HepG2 (cell line): ENCODE data around the gene HRC. TPM values are rescaled to one million over a fixed set of nuclear protein-coding genes. Genes with fewer than 3 reads are reported as not detected.

Experiments
- KDM2A ChIP-seq: sonication (generic); formaldehyde crosslinking; IDR thresholded peaks from 2 replicates; pipeline ENCODE4 v1.4.0; 2020; ENCODE audit warnings: low read depth, missing genetic modification reagents, borderline replicate concordance
- MYC ChIP-seq: sonication (generic); formaldehyde crosslinking; IDR thresholded peaks from 2 replicates; pipeline ENCODE4 v1.9.0; 2021; ENCODE audit warnings: missing genetic modification reagents, borderline replicate concordance
- POLR2AphosphoS2 ChIP-seq: IDR thresholded peaks from 2 replicates; pipeline ENCODE4 v1.6.1; 2011; ENCODE audit warnings: low read depth, low read length, improper control_type of control experiment
- ZFY ChIP-seq: sonication (generic); formaldehyde crosslinking; IDR thresholded peaks from 2 replicates; pipeline ENCODE4 v1.4.0; 2020; ENCODE audit warnings: missing genetic modification reagents
- ZMYM3 ChIP-seq: sonication (generic); formaldehyde crosslinking; IDR thresholded peaks from 2 replicates; pipeline ENCODE4 v1.5.1; 2020; ENCODE audit warnings: mild to moderate bottlenecking, missing genetic modification reagents
- ZNF274 ChIP-seq: sonication (generic); formaldehyde crosslinking; IDR thresholded peaks from 2 replicates; pipeline ENCODE4 v1.5.1; 2020; ENCODE audit warnings: mild to moderate bottlenecking, missing genetic modification reagents
- ZNF350 ChIP-seq: sonication (generic); formaldehyde crosslinking; IDR thresholded peaks from 2 replicates; pipeline ENCODE4 v1.4.0; 2020; ENCODE audit warnings: mild to moderate bottlenecking, low read depth, missing genetic modification reagents, borderline replicate concordance
- ZNF446 ChIP-seq: sonication (generic); formaldehyde crosslinking; IDR thresholded peaks from 2 replicates; pipeline ENCODE4 v1.5.0; 2020; ENCODE audit warnings: mild to moderate bottlenecking, missing genetic modification reagents
- ZNF629 ChIP-seq: sonication (generic); formaldehyde crosslinking; conservative IDR thresholded peaks from 2 replicates; pipeline ENCODE4 v1.5.0; 2020; ENCODE audit warnings: missing genetic modification reagents
- polyA plus RNA-seq, 8 experiments: library from polyadenylated mRNA; depleted of rRNA in 3 of 8; stranded (reverse) in 7 of 8; unstranded in 1 of 8; fragments of >200 nt; fragmentation: Illumina TruSeq in 4 of 8; extraction: Trizol in 4 of 8; gene quantifications; 2 replicates each; pipeline versions ENCODE4 v1.2.1 to v1.2.3, GENCODE V29; 2011 to 2016; ENCODE audit warnings: low read depth in 4 of 8, missing spikeins in 1 of 8, mixed read lengths in 1 of 8; ENCODE audit not compliant: insufficient read depth in 1 of 8
- total RNA-seq, 5 experiments: library from RNA; depleted of rRNA; stranded (reverse); fragments of >200 nt; fragmentation: Illumina TruSeq; extraction: Trizol; gene quantifications; 2 replicates each; pipeline ENCODE4 v1.2.3, GENCODE V29; 2016; ENCODE audit warnings: low read depth in 1 of 5
- TF ChIP-seq, protein P1 (sequence below): IDR thresholded peaks from 2 replicates; pipeline ENCODE4 v1.6.1; 2016; ENCODE audit warnings: missing compliant biosample characterization, missing genetic modification reagents, borderline replicate concordance
- TF ChIP-seq, protein P2 (sequence below): fragments of 450-650 bp; IDR thresholded peaks from 2 replicates; pipeline ENCODE4 v1.6.1; 2016
- TF ChIP-seq, protein P3 (sequence below), 2 experiments: sonication (generic) in 1 of 2; formaldehyde crosslinking in 1 of 2; IDR thresholded peaks; 2 replicates each; pipeline versions ENCODE4 v1.5.1 to v1.6.1; 2011 to 2020; ENCODE audit warnings: borderline replicate concordance in 1 of 2, low read depth in 1 of 2, low read length in 1 of 2, mild to moderate bottlenecking in 1 of 2, missing genetic modification reagents in 1 of 2, moderate library complexity in 1 of 2
- TF ChIP-seq, protein P4 (sequence below): sonication (generic); formaldehyde crosslinking; IDR thresholded peaks from 2 replicates; pipeline ENCODE4 v1.4.0; 2020; ENCODE audit warnings: missing genetic modification reagents
- TF ChIP-seq, protein P5 (sequence below): sonication (generic); formaldehyde crosslinking; IDR thresholded peaks from 2 replicates; pipeline ENCODE4 v1.8.0; 2023; ENCODE audit warnings: mild to moderate bottlenecking, missing genetic modification reagents

The HRC gene
- total and polyA plus RNA-seq, 2 of the 13 experiments (the other 11 are each of a cell fraction or from before 2014, with no cell fraction given) = 3.6 to 15.4 TPM

DNA sequence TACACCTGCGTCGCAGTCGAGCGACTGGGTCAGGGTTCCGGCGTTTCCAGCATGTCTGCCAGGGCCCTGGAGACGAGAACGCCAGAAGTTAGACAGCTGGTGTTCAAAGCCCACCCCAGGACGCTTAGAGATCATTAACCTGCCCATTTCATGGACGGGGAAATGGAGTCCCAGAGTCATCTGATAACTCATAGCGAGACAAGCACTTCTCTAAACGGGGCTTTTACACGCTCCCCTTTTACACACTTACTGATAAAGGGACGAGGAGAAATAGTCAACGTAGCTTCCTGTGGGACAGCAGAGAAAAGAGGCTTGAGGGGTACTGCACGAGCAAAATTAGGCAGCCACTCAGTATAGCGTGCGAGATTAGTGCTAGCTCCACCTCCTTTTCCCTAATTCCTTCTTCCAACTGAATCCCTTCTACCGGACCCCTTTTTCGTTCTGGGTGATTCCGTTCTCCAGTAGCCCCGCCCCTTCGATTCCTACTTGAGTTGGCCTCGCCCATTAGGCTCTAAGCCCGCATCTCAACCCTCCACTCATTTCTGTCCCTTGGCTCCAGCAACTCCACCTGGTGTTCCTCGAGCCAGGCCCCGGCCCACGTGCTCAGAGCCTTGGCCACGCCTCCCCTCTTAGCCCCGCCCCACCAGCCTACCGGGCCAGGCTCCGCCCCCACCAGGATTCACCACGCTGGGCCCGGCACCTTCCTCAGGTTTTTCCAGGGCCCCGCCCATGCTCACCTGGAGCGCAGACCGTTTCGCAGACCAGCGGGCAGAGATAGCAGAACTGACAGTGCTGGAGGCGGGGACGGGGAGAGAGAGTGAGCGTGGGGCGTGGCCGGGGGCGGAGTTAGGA, 3.7 kb downstream of the HRC start (continued):
- TF ChIP-seq ZNF350 (CRISPR knock-in tag) (peak; percentile 27; the same call in 1 of the 2 replicates), KDM2A (CRISPR knock-in tag) (peak; percentile 54; the same call in 1 of the 2 replicates), ZMYM3 (CRISPR knock-in tag) (peak; percentile 79), ZNF274 (CRISPR knock-in tag) (0 out of 2 replicates have a peak, but pooled peaks have one; percentile 27), ZNF629 (CRISPR knock-in tag) (peak; percentile 93), MYC (CRISPR knock-in tag) (peak; percentile 52; the same call in 1 of the 2 replicates), ZFY (CRISPR knock-in tag) (0 out of 2 replicates have a peak, but pooled peaks have one; percentile 39), ZNF446 (no peak), POLR2AphosphoS2 (no peak)
- TF ChIP-seq, protein P1, sequence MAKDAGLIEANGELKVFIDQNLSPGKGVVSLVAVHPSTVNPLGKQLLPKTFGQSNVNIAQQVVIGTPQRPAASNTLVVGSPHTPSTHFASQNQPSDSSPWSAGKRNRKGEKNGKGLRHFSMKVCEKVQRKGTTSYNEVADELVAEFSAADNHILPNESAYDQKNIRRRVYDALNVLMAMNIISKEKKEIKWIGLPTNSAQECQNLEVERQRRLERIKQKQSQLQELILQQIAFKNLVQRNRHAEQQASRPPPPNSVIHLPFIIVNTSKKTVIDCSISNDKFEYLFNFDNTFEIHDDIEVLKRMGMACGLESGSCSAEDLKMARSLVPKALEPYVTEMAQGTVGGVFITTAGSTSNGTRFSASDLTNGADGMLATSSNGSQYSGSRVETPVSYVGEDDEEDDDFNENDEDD (CRISPR knock-in tag) = peak; percentile 51; the same call in 1 of the 2 replicates
- TF ChIP-seq, protein P2, sequence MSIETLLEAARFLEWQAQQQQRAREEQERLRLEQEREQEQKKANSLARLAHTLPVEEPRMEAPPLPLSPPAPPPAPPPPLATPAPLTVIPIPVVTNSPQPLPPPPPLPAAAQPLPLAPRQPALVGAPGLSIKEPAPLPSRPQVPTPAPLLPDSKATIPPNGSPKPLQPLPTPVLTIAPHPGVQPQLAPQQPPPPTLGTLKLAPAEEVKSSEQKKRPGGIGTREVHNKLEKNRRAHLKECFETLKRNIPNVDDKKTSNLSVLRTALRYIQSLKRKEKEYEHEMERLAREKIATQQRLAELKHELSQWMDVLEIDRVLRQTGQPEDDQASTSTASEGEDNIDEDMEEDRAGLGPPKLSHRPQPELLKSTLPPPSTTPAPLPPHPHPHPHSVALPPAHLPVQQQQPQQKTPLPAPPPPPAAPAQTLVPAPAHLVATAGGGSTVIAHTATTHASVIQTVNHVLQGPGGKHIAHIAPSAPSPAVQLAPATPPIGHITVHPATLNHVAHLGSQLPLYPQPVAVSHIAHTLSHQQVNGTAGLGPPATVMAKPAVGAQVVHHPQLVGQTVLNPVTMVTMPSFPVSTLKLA = peak; percentile 89
- TF ChIP-seq, protein P3, sequence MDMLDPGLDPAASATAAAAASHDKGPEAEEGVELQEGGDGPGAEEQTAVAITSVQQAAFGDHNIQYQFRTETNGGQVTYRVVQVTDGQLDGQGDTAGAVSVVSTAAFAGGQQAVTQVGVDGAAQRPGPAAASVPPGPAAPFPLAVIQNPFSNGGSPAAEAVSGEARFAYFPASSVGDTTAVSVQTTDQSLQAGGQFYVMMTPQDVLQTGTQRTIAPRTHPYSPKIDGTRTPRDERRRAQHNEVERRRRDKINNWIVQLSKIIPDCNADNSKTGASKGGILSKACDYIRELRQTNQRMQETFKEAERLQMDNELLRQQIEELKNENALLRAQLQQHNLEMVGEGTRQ (IDR thresholded peaks at IDR 0.05; ENCODE audit: low read depth, low read length) = no peak
- TF ChIP-seq, protein P3 (CRISPR knock-in tag; IDR thresholded peaks at IDR 0.05; ENCODE audit: borderline replicate concordance) = peak; percentile 32; the same call in 1 of the 2 replicates
- TF ChIP-seq, protein P4, sequence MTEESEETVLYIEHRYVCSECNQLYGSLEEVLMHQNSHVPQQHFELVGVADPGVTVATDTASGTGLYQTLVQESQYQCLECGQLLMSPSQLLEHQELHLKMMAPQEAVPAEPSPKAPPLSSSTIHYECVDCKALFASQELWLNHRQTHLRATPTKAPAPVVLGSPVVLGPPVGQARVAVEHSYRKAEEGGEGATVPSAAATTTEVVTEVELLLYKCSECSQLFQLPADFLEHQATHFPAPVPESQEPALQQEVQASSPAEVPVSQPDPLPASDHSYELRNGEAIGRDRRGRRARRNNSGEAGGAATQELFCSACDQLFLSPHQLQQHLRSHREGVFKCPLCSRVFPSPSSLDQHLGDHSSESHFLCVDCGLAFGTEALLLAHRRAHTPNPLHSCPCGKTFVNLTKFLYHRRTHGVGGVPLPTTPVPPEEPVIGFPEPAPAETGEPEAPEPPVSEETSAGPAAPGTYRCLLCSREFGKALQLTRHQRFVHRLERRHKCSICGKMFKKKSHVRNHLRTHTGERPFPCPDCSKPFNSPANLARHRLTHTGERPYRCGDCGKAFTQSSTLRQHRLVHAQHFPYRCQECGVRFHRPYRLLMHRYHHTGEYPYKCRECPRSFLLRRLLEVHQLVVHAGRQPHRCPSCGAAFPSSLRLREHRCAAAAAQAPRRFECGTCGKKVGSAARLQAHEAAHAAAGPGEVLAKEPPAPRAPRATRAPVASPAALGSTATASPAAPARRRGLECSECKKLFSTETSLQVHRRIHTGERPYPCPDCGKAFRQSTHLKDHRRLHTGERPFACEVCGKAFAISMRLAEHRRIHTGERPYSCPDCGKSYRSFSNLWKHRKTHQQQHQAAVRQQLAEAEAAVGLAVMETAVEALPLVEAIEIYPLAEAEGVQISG (CRISPR knock-in tag) = 0 out of 2 replicates have a peak, but pooled peaks have one; percentile 15
- TF ChIP-seq, protein P5, sequence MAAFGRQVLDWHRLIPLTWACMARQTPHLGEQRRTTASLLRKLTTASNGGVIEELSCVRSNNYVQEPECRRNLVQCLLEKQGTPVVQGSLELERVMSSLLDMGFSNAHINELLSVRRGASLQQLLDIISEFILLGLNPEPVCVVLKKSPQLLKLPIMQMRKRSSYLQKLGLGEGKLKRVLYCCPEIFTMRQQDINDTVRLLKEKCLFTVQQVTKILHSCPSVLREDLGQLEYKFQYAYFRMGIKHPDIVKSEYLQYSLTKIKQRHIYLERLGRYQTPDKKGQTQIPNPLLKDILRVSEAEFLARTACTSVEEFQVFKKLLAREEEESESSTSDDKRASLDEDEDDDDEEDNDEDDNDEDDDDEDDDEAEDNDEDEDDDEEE = 0 out of 2 replicates have a peak, but pooled peaks have one; percentile 54
